ENCODE results near the gene IMP4. TPM values are rescaled to one million over a fixed set of nuclear protein-coding genes. Genes with fewer than 3 reads are reported as not detected.

The IMP4 gene
- polyA plus RNA-seq, 3 donors, result 57.6 to 81.2 (median 58.5) TPM

- WGBS (ENCODE audit: insufficient coverage), result 7% methylated on average over 18 of the region's 21 CpGs
- H3K9ac ChIP-seq (ENCODE audit: insufficient read depth, low read length, poor library complexity, severe bottlenecking), result peak overlapping the region; percentile 76
- Mint-ChIP-seq H3K27ac (peak overlapping the region; percentile 78 to 93 (median 88)), H3K4me3 (peak overlapping the region; percentile 87 to 93), H3K27me3 (ENCODE audit: low read depth in 3 of 3) (peaks cover 0 to 2% (median 2%) of the 10 kb centered on the region in 3 donors), H3K36me3 (peaks cover 16 to 21% of the 10 kb centered on the region in 2 donors), H3K9me3 (peaks cover 0 to 2% (median 0%) of the 10 kb centered on the region in 7 donors), H3K4me1 (peaks cover 45% of the 10 kb centered on the region)
- H3K4me1 ChIP-seq (ENCODE audit: control insufficient read depth in 1 of 2, insufficient read depth in 2 of 2, low read length in 2 of 2), result peaks cover 40 to 51% of the 10 kb centered on the region in 2 donors
- peaks cover 27% of the 10 kb centered on the region for H4K20me1 ChIP-seq (ENCODE audit: insufficient read depth, low read length)
- H3K4me2 ChIP-seq (replicated peaks; ENCODE audit: extremely low read depth, low read length, poor library complexity, severe bottlenecking), result peak overlapping the region; percentile 96
- peak overlapping the region; percentile 95 for H2AFZ ChIP-seq (ENCODE audit: insufficient read depth, low read depth, low read length, poor library complexity, severe bottlenecking)
- intact Hi-C loops (cut with micrococcal nuclease), result no loop called here
- no peaks in the 10 kb centered on the region for H3K9me3 ChIP-seq (replicated peaks in 1 of 2; ENCODE audit: control insufficient read depth in 1 of 2, insufficient read depth in 1 of 2, low read length in 2 of 2)
- H3K27me3 ChIP-seq (ENCODE audit: control insufficient read depth in 2 of 2, insufficient read depth in 2 of 2, low read length in 2 of 2), result no peaks in the 10 kb centered on the region
- peaks cover 7 to 21% of the 10 kb centered on the region in 2 donors for H3K36me3 ChIP-seq (replicated peaks in 1 of 2; ENCODE audit: control insufficient read depth in 1 of 2, insufficient read depth in 2 of 2, low read length in 2 of 2)
- TF ChIP-seq CTCF (IDR thresholded peaks at IDR 0.05), result no peak
- peak overlapping the region; percentile 46 to 81 for H3K27ac ChIP-seq (ENCODE audit: low read depth in 1 of 2, low read length in 2 of 2)
- peaks cover 20% of the 10 kb centered on the region for H3K79me2 ChIP-seq (ENCODE audit: insufficient read depth, low read length)
- peak overlapping the region; percentile 38 to 89 (median 58) for H3K4me3 ChIP-seq (replicated peaks in 1 of 3; ENCODE audit: low read depth in 2 of 3, low read length in 3 of 3)
- DNase-seq, result peak in 2 of 3 donors; percentile 29 to 37
Observed at GRCh38 chr2:130355172-130355577, 12.5 kb downstream of the IMP4 start.

DNA sequence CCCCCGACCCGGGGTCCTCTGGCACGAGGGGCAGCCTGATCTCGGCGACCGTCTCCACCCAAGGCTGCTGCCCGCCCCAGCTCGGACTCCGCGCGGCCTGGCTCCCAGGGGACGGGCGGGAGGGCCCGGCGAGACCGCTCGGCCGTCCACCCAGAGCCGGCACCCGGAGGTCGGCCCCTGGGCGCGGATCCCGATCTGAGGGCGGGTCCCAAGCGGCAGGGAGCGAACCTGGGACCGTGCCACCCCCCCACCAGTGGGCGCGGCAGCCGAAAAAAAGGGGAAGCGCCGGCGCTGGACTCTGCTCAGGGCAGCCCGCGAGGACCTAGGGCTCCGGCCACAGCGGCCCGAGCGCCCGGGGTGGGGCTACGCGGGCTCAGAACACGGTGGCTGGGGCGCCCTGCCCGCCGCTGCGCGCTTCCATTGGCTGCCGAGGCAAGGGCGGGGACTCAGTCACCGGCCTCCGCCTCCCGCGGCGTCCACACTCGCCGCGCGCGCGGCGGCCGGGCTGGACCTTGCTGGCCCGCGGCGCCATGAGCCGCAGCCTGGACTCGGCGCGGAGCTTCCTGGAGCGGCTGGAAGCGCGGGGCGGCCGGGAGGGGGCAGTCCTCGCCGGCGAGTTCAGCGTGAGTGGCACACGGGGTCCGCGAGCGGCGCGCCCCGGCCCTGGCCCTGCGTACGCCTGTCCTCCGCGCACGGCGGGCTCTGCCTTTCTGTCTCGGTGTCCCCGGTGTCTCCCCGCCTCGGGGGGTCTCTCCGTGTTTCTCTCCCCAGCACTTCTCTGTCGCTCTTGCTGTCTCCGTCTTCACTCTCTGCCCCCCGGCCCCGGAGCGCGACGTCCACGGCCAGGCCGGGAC is 13.1 kb downstream of the IMP4 start, which contains the start of gene PTPN18:
PTPN18 (plus strand) TSS at position 479 of the 854 bp plus-strand sequence; CDS start at position 531, 52 bp downstream.
- Mint-ChIP-seq H3K4me3 (peak within 1 kb of the TSS; percentile 87 to 93), H3K27me3 (ENCODE audit: low read depth in 3 of 3) (peaks cover 0 to 2% (median 2%) of the 10 kb centered on the region in 3 donors), H3K27ac (peak within 1 kb of the TSS; percentile 78 to 93 (median 89)), H3K36me3 (peaks cover 14 to 26% of the 10 kb centered on the region in 2 donors), H3K4me1 (peaks cover 50% of the 10 kb centered on the region), H3K9me3 (peaks cover 0 to 2% (median 0%) of the 10 kb centered on the region in 7 donors)
- no peaks in the 10 kb centered on the region for H3K27me3 ChIP-seq (ENCODE audit: control insufficient read depth in 2 of 2, insufficient read depth in 2 of 2, low read length in 2 of 2)
- H3K4me2 ChIP-seq (replicated peaks; ENCODE audit: extremely low read depth, low read length, poor library complexity, severe bottlenecking), result peak within 1 kb of the TSS; percentile 96
- DNase-seq, result peak; percentile 84 to 89 (median 88)
- peaks cover 7 to 21% of the 10 kb centered on the region in 2 donors for H3K36me3 ChIP-seq (replicated peaks in 1 of 2; ENCODE audit: control insufficient read depth in 1 of 2, insufficient read depth in 2 of 2, low read length in 2 of 2)
- intact Hi-C loops (cut with micrococcal nuclease), result no loop called here
- WGBS (ENCODE audit: insufficient coverage), result under 1% methylated on average over 107 of the region's 107 CpGs
- H3K4me1 ChIP-seq (ENCODE audit: control insufficient read depth in 1 of 2, insufficient read depth in 2 of 2, low read length in 2 of 2), result peaks cover 40 to 51% of the 10 kb centered on the region in 2 donors
- TF ChIP-seq CTCF (IDR thresholded peaks at IDR 0.05), result peak; percentile 69
- H4K20me1 ChIP-seq (ENCODE audit: insufficient read depth, low read length), result peaks cover 28% of the 10 kb centered on the region
- no peaks in the 10 kb centered on the region for H3K9me3 ChIP-seq (replicated peaks in 1 of 2; ENCODE audit: control insufficient read depth in 1 of 2, insufficient read depth in 1 of 2, low read length in 2 of 2)
- H3K9ac ChIP-seq (ENCODE audit: insufficient read depth, low read length, poor library complexity, severe bottlenecking), result peak within 1 kb of the TSS; percentile 76
- peak within 1 kb of the TSS; percentile 95 for H2AFZ ChIP-seq (ENCODE audit: insufficient read depth, low read depth, low read length, poor library complexity, severe bottlenecking)
- H3K4me3 ChIP-seq (replicated peaks in 1 of 3; ENCODE audit: low read depth in 2 of 3, low read length in 3 of 3), result peak within 1 kb of the TSS; percentile 61 to 89 (median 70)
- peaks cover 20% of the 10 kb centered on the region for H3K79me2 ChIP-seq (ENCODE audit: insufficient read depth, low read length)
- peak within 1 kb of the TSS; percentile 59 to 81 for H3K27ac ChIP-seq (ENCODE audit: low read depth in 1 of 2, low read length in 2 of 2)

All from CD14-positive monocyte (primary cell).